Fibroblast of skin of back (primary cell): ENCODE measurements around the gene HEMGN.
A peak's percentile ranks its signal among the peaks of the same experiment; 100 is the strongest.

Experiments
- DNase-seq: peaks from one replicate; pipeline ENCODE4 v3.0.0-alpha.2; 2013

HEMGN gene

GRCh38 chr9:97928986-97929604 is 8.9 kb downstream of the HEMGN start:
- no peak for DNase-seq

- DNase-seq = no peak
Measured at GRCh38 chr9:97925497-97926334, 12.3 kb downstream of the HEMGN start.

- DNase-seq = no peak
Measured at GRCh38 chr9:97924386-97924785, 13.6 kb downstream of the HEMGN start.

GRCh38 chr9:97923529-97924108 is 14.4 kb downstream of the HEMGN start:
- peak; percentile 81 for DNase-seq

- DNase-seq = peak; percentile 97
Measured at GRCh38 chr9:97921959-97922724, 15.8 kb downstream of the HEMGN start, which contains the start of gene TRMO. TRMO (minus strand) TSS chr9:97922500; CDS start chr9:97922493, 7 bp downstream.

GRCh38 chr9:97919217-97919813 is 18.7 kb downstream of the HEMGN start:
- DNase-seq = no peak

GRCh38 chr9:97918611-97919010 is 19.4 kb downstream of the HEMGN start:
- DNase-seq = no peak

- no peak for DNase-seq
Measured at GRCh38 chr9:97911970-97912369, 26.0 kb downstream of the HEMGN start.

- no peak for DNase-seq
Measured at GRCh38 chr9:97911528-97911927, 26.4 kb downstream of the HEMGN start.

GRCh38 chr9:97910357-97910756 is 27.6 kb downstream of the HEMGN start:
- DNase-seq = no peak

GRCh38 chr9:97908705-97909104 is 29.3 kb downstream of the HEMGN start:
- DNase-seq = no peak

- DNase-seq = no peak
Measured at GRCh38 chr9:97907632-97908031, 30.3 kb downstream of the HEMGN start.

- no peak for DNase-seq
Measured at GRCh38 chr9:97907046-97907445, 30.9 kb downstream of the HEMGN start.

GRCh38 chr9:97906236-97906831 is 31.6 kb downstream of the HEMGN start:
- DNase-seq = no peak

- DNase-seq = no peak
Measured at GRCh38 chr9:97905228-97905627, 32.7 kb downstream of the HEMGN start.

- DNase-seq = no peak
Measured at GRCh38 chr9:97904725-97905124, 33.2 kb downstream of the HEMGN start.

- no peak for DNase-seq
Measured at GRCh38 chr9:97903177-97903576, 34.8 kb downstream of the HEMGN start.

GRCh38 chr9:97900738-97901565 is 37.0 kb downstream of the HEMGN start:
- DNase-seq = peak; percentile 41

GRCh38 chr9:97900103-97900737 is 37.8 kb downstream of the HEMGN start:
- peak; percentile 18 for DNase-seq

GRCh38 chr9:97895695-97896332 is 42.2 kb downstream of the HEMGN start:
- DNase-seq = peak; percentile 12
